ENCODE data around the gene HPSE2.

GRCh38 chr10:99235658-99236626 is at the start of gene HPSE2:
- no peak for TF ChIP-seq CTCF (conservative IDR thresholded peaks at IDR 0.05)
- TF ChIP-seq ZFX (IDR thresholded peaks at IDR 0.05), result no peak

Data from C4-2B (cell line).